ENCODE results near the gene PRR33.

Gene PRR33

DNA sequence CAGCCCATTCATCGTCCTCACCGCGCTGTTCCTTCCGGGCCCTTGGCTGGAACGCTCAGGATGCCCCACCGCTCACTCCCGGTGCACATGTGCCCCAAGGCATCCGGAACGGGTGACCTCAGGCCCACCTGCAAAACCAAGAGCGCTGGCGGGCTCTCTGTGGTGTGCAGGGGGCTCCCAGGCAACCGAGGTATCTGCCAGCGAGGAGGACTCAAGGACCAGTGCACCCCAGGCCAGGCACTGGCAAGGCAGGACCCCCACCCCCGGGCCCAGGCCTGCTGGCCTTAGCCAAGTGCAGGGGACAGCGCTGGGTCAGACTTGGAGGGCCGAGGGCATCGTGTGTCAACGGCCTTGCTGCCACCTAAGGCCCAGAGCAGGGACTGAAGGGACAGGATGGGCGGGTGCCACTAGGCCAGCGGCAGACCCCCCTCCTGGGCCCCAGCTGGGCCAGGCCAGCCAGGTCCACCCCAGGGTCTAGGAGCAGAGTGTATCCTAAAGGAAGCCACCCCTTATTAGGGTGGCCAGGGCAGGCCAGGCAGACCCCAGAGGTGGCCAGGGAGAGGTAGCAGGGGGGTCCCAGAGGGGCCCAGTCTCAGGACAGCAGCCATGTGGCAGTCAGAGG is 36.3 kb upstream of the PRR33 start:
- DNase-seq: no peak

DNA sequence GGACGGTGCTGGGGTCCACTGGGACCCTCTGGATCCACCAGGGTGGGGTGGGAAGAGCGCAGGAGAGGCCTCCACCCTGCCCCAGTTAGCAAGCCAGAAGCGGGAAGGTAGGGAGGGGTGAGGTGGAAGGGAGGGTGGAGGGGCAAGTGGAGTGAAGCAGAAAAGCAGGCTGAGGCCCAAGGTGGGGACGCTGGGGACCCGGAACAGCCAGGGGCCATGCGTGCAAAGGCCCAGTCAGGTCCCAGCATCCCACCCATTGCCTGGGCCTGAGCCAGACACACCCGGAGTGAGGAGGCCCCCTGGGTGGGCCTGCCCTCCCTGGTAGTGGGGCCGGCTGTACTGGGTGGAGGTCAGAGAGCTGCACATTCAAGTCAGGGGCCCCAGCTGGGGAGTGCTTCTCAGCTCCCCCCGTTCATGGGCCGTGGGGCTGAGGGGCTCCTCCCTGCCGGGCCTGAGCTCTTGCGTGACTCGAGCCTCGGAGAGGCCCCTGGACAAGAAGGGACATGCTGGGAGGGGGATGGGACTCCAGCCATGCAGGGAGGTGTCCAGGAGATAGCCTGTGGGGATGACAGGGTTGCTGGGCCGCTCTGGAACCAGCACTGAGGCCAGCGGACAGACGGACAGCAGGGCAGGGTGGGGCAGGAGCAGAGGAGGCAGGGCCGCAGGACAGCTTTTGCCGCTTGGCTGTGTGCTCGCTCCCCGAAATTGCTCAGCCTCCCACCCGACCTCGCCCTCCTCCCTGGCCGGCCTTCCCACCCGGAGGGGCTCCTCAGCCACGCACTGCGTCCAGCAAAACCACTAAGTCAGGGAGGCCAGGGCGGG is 35.5 kb upstream of the PRR33 start:
- no peak for DNase-seq

DNA sequence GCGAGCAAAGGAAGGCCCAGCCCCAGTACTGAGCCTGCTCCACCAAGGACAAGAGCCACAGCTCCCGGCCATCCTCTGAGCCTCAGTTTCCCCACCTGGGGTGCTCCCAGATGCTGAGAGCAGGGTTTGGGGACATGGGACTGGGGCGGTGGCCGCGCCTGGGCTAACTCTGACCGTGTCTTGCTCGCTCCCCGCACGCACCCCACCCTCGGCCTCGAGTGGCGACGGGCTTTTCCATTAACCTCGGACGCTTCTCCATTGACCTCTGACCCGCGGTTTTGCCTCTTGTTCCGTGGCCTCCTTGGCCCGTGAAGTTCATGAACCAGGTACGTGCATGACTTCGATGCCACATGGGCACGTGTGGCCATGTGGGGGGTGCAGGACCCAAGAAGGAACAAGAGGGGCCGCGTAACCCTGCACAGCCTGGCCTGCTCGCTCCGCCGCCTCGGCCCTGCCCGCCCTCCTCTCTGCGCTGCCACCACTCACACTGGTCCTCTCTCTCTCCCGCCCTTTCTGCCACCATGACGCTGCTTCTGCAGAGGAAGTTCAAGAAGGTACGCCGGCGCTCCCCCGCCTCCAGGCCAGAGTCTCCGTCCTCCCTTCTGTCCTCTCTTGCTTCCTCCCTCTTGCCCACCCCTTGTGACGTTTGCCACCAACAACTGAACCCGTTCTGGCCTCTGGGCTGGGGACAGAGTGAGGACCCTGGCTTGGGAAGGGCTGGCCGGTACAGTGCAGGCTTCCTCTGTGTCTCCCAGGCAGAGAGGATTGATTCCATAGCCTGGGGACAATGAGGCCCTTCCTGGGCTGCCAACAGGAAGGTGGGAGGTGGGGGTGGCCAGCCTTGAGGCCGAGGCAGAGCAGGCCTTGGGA is 34.7 kb upstream of the PRR33 start:
- no peak for DNase-seq

DNA sequence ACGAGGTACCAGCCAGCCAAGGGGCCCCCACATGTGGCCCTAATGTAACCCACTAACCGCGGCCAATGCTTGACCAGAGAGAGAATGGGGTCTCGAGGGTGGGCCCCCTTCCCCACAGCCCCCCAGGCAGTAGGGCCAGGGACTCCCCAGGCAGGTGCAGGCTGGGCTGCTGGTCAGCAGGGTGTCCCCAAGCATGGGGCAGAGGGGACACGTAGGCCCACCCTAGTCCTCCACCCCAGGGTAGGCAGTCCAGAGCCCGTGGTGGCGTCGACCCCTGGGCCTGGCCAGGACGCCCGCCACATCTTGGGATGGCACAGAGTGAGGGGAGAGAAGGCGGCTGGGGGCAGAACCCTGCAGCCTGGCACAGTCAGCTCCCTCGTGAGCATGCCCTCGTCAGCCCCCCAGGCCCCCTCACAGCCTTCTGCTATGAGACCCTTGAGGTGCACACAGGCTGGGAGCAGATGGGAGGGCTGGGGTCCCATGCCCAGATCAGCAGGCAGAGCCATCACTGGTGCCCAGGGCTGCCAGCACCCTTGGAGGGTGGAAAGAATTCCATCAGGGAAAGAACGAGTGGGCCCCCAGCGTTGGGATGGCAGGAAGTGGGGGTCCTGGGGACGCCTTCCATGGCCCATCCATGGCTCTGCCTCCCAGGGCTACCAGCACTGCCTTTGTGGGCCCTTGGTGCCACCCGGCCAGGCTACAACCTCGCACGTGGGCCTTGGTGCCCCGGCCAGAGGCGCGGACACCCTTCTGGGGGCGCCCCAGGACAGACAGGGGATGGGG is 33.9 kb upstream of the PRR33 start:
- no peak for DNase-seq

DNA sequence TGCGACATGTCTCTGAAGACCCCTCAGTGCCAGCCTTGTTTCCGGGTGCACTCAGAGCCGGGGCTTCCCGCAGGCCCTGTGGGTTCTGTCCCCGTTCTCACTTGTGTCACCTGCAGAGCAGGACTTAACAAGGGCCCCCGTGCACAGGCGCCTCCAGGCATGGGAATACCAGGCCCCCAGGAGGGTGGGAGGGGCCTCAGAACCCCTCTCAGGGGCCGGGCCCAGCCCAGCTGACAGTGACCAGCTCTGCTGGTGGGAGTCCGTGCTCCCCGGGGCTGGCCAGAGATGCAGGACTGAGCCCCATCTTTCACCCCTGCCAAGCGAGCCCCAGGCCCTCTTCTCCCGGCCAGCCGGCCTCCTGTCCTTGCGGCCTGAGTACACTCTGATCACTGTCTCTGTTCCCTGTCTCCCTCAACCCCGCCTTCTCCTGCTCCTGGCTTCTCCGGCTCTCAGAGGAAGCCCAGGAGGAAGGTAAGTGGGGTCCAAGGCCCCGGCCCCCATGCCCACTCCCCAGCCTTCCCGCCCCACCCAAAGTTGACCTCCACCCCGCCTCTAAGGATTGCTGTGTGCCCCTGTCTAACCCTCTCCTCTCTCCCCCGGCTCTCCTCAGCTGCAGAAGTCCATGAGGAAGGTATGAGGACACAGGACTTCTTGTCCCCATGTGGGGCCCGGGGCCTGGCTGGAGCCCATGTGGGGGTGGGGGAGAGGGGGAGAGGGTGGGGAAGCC is 33.1 kb upstream of the PRR33 start:
- DNase-seq: no peak

DNA sequence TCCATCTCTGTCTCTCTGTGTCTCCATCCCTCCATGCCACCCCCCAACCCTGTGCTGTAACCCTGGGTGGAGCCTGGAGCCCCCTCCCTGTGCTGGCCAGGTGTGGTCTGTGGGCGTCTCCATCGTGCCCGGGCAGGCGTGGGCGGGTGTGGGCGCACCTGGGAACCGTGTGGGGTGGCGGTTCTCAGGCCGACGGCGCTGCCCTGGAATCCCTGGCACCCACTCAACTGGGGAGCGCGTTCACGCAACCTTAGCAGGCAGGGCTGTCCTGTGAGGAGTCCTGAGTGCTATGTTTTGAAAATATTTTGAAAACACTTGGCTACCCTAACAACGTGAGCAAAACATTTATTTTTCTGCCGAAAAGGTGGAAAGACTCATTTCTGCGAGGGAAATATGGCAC is 32.5 kb upstream of the PRR33 start:
- DNase-seq: no peak

DNA sequence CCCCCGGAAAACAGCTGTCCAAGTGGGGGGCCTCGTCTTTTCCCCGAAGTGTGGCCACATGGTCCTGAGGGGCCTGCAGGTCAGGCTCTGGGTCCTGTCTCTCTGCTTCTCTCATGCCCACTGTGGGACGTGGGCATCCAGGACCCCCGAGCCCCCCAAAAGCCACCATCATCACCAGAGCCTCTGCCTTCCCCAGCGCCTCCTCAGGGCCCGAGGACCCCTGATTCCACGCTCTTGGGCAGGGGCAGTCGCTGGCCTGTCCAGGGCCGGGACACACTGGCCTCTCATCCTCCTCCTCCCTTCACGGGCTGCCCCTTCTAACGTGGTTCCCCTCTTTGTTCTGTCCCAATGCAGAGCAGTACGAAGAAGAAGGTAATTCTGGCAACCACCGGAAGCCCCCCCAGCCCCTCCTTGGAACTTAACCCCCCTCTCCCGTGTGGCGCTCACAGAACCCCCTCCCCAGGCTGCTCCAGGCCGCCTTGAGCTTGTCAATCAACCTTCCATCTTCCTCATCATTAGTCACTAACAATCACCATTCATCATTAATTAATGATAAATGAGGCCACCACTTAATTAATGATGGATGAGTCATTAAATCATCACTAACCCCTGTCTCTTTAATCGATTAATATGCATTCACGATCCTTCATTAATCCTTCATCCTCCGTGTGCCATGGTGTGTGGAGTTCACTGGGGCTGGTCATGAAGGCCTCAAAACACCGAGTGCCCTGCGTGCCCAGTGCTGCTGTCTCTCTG is 31.7 kb upstream of the PRR33 start:
- no peak for DNase-seq

DNA sequence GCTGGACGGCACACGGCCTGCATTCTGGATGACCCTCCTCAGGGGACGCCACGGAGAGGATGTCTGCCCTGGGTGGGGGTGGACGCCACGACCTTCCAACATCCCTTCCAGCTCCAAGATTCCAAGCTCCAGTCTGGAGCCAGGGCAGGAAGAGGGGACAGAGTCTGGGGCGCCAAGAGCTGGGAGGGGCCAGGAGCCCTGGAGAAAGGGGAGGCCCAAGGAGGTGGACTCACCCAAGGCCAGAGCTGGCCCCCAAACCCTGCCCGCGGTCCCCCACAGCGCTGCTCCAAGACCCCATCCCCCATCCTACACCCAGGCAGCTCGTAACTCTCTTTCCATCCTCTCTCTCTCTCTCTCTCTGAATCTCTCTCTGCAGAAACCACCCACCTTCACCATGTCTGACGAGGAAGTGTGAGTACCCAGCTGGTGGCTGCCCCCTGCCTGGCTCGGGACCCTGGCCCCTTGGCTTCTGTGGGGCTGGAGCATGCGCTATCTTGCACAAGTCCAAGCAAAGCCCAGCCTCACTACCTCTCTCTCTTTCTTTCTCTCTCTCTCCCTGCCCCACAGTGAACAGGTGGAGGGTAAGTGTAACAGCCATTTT is 30.9 kb upstream of the PRR33 start:
- no peak for DNase-seq

DNA sequence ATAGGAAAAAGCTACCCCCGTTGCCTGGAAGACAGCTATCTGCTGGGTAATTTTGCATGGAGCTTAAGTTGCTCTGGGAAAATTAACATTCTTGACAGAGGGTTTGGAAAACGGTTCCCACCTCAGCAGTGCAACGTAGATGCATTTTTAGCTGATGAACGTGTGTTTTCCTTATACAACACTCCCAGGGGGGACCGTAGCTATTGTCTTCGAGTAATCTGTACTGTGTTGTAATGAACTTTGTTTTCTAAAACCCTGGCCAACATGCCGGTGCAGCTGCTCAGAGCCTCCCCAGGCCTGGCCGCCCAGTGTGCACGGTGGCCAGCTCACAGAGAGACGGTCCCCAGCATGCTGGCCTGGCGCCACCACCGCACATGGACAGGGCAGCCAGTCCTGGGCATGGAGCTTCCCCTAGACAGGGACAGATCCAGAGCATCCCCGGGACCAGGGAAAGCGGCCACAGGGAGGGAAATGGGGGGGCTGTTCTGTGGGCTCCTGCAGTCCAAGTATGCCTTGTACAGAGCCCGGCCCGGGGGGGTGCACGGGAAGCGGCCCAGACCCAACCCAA is 30.0 kb upstream of the PRR33 start:
- no peak for DNase-seq

DNA sequence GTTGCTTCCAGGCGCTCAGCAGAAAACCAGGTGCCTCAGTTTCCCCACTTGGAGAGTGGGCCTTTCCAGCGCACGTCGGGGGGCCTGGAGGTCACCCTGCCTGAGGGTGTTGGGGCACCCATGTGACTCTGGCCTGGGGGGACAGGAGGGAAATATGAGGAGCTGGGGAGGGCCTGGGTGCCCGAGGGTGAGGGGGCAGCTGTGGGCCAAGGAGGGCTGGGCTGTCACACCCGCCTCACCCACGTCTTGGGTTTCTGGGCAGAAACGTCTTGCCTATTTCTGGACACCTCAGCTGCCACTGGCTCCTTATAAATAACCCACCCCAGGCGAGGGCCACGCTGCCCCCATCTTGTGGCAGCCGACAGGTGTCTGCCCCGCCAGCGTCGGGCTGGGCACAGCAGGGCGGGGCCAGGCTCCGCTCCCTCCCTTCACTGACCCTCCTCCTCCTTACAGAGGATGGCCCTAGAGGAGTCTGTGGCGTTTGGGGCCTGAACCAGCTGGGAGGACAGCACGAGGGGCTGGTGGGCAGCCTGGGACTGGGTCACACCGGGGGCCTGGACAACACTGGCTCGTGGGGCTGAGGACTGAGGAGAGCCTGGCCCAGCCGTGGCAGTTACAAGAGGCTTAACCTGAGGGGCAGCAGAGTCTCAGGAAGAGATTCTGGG is 29.3 kb upstream of the PRR33 start:
- no peak for DNase-seq

DNA sequence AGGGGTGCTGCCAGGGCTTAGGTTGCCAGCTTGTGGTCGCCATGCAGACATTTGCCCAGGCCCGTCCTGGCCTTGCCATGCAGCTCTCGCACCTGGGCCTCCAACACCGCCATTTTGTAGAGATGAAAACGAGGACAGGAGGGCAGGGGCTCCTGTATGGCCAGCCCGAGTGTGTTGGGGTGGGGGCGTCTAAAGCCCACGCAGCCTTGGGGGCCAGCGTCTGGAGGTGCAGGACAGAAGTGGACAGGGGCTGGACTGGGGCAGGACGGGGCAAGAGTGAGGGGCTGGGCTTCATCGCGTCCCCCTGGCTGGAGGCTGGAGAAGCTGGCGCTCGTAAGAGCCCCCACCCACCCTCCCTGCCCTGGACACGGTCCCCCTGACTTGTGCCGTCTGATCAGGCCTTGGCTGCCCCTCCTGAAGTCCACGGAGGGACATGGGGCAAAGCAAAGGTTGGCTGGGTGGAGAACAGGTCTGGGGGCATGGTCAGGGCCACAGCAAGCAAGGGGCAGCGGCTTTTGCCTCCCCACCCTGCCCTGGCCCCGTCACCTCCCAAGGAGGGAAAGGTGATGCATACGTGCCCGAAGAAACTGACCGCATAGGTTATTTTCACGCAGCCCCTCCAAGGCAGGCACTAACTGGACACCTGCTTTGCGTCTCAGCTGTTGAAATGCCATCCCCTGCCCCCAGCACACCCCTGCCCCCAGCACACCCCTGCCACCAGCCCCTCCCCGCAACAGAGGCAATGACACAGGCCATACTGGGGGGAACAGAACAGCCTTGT is 28.6 kb upstream of the PRR33 start:
- no peak for DNase-seq

DNA sequence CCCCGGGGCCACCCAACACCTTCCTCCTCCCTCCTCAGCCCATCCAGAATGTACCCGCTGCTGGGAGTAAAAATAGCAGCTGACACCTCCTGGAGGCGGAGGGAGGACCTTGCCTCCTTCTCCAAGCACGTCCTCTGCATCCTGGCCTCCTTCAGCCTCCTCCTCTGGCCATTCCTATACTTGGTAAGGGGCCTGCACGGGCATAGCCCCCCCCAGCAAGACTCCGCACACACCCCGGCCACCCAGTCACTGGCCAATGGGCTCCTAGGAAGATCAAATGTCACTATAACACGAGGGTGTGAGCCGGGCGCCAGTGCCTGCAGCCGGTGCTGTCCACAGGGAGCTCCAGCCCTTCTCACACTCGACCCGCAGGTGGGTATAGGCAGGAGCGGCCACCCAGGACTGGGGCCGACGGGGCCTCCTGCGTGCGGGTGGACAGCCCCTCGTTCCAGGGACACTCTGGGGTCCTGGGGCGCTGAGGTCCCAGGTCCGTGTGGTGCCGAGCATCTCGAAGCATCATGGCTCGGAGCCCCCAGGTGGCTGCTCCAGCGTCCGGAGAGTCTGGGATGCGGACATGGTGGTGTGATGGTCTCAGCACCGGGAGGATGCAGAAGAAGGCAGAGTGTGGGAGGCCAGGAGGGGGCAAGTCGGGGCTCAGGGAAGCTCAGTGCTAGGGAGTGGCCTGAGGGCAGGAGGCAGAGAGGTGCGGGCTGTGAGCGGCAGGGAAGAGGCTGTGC is 27.9 kb upstream of the PRR33 start, which contains the start of gene TNNT3:
Gene TNNT3 (plus strand): TSS at position 313 of the 737 bp plus-strand sequence. CDS start 3,172 bp downstream, outside the sequence.
- no peak for DNase-seq

DNA sequence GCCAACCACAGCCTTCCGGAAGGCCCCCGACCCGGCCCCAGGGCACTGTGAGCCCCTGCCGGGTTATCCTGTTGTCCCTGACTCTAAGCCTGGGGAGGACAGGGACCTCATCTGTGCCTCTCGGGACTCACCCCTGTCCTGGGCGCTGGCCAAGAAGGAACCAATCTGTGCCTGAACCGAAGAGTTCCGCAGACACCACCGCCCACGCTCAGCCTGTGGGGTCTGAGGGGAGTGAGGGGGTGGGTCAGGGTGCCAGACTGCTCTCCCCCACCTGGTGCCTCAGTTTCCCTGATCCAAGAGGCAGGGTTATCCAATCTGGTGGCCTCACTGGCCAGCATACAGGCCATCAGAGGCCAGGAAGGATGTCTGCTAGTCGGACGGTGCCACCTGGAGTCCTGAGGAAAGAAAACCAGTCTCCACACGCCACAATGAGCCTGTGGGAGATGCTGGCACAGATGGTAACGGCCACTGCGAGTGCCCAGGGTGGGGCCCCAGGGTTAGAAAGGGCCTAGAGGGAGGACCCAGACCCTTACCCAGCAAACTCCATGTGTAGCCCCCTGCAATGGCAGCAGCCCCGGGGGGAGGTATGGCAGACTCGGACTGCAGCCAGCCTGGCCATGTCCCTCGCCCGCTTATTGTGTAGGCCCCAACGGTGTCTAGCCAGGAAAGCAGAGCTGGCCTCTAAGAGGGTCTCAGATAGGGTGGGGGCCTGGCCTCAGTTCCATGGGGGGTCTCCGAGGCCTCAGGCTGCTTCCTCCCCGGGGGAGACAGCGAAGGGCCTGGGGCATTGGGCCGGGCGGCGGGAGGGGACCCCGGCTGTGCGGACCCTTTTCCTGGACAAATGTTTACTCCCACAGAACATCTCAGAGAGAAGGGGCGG is 27.0 kb upstream of the PRR33 start:
- no peak for DNase-seq

DNA sequence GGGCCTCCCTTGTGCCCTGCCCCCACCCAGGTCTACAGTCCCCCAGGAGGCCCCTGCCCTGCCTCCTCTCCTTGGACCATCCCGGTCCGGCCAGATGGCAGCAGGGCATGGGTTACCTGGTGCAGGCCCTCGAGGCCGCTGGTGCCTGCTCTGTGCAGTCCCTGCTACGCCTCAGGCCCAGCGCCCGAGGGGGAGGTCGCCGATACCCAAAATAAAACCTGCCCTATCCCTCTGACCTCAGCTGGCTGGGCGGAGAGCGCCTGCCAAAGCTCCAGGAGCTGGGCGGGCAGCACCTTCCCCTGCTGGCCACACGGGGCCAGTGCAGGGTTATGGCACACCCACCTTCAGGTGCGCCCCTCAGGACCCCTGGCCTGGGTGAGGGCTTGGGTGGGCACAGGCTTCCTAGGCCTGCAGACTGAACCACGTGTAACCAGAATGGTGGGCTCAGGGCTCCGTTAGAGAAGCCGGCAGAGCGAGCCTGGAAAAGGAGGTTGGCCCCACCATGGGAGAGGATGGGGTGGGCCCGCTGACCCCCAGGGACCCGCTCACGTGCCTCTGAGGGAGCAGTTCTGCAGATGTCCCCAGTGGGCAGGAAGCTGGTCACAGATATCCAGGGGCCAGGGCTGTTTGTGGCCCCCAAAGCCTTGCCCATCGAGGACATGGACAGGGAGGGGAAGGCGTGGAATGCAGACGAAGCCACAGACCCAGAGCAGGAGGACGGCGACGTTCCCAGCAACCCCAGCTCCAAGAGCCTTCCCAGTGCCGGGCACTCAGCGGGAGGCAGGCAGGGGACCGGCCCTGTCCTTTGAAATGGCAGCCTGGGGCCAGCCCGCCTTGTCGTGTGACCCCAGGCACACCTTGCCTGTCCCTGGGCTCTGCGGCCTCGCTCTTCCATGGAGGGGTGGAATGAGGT is 26.1 kb upstream of the PRR33 start:
- DNase-seq: no peak

DNA sequence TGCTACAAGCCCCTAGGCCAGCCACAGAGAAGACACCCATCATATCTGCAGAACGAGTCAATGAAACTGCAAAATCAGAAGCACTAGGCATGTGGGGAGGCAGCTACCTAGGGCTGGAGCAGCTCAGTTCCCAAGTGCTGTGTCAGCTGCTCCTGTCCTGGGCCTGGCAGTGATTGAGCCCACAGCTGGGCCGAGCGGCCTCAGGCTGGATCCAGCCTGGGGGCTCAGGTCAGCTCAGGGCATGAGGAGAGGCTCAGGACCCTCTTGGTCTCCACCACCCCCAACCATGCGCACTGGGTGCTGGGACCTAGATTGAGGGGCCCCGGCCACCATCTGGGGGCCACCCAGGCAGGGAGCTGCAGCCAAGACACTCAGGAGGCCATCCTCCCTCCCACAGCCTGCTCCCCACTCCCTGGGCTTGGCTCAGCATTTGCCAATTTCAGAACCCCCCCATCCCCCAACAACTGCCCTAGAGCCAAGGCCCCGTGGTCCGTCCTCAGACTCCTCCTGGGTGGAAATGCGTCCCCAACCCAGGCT is 25.4 kb upstream of the PRR33 start:
- no peak for DNase-seq

All from NCI-H82 (cell line).